HG02973 (cell line): ENCODE data around the gene COL28A1.
"Not testable (repeated sequence)": the region's sequence is repeated elsewhere in the genome, so short reads cannot be mapped to it uniquely, and the experiment has no call there.

Source experiments
- ATAC-seq: cut with Tn5 transposase; IDR thresholded peaks from one replicate; pipeline ENCODE4 v1.9.1; 2021; ENCODE audit warnings: moderate library complexity; ENCODE audit not compliant: unreplicated experiment

Gene COL28A1

GRCh38 chr7:7562736-7563135 lies 27.1 kb upstream of the COL28A1 start:
- no peak for ATAC-seq

- not testable (repeated sequence) for ATAC-seq
These were observed 25.9 kb upstream of the COL28A1 start for GRCh38 chr7:7561591-7561990.

- no peak for ATAC-seq
These were observed 21.6 kb upstream of the COL28A1 start for GRCh38 chr7:7557252-7557651.

- ATAC-seq, result no peak
These were observed 21.2 kb upstream of the COL28A1 start for GRCh38 chr7:7556852-7557251.

GRCh38 chr7:7554649-7555575 lies 19.2 kb upstream of the COL28A1 start:
- no peak for ATAC-seq

GRCh38 chr7:7554021-7554432 lies 18.4 kb upstream of the COL28A1 start:
- no peak for ATAC-seq

GRCh38 chr7:7553386-7553785 lies 17.7 kb upstream of the COL28A1 start:
- no peak for ATAC-seq

- no peak for ATAC-seq
These were observed 16.5 kb upstream of the COL28A1 start for GRCh38 chr7:7552199-7552598.

- ATAC-seq, result no peak
These were observed 15.0 kb upstream of the COL28A1 start for GRCh38 chr7:7550663-7551062.

GRCh38 chr7:7548407-7548806 lies 12.7 kb upstream of the COL28A1 start:
- no peak for ATAC-seq

GRCh38 chr7:7542251-7542835 lies 6.7 kb upstream of the COL28A1 start:
- ATAC-seq, result no peak

- ATAC-seq, result no peak
These were observed 4.0 kb upstream of the COL28A1 start for GRCh38 chr7:7539711-7540110.

- ATAC-seq, result no peak
These were observed 3.5 kb upstream of the COL28A1 start for GRCh38 chr7:7539152-7539551.

GRCh38 chr7:7537711-7538110 lies 2.0 kb upstream of the COL28A1 start:
- ATAC-seq, result no peak

- ATAC-seq, result no peak
These were observed 835 bp upstream of the COL28A1 start for GRCh38 chr7:7536396-7537019.

GRCh38 chr7:7533831-7534430 lies 1.7 kb downstream of the COL28A1 start:
- no peak for ATAC-seq

GRCh38 chr7:7529328-7529727 lies 6.3 kb downstream of the COL28A1 start:
- ATAC-seq, result no peak

GRCh38 chr7:7527047-7527446 lies 8.6 kb downstream of the COL28A1 start:
- no peak for ATAC-seq

- ATAC-seq, result no peak
These were observed 9.7 kb downstream of the COL28A1 start for GRCh38 chr7:7526006-7526405.

GRCh38 chr7:7524121-7524520 lies 11.6 kb downstream of the COL28A1 start:
- no peak for ATAC-seq

- ATAC-seq, result no peak
These were observed 13.3 kb downstream of the COL28A1 start for GRCh38 chr7:7522421-7522820.

- no peak for ATAC-seq
These were observed 14.4 kb downstream of the COL28A1 start for GRCh38 chr7:7521259-7521658.
